Retina (tissue), 1 donor: ENCODE data around the gene SGMS1.
"Not testable (repeated sequence)": the region's sequence is repeated elsewhere in the genome, so short reads cannot be mapped to it uniquely, and the experiment has no call there.

Experiments
- DNase-seq: peaks from one replicate; pipeline ENCODE4 v3.0.0-alpha.2; 2016

SGMS1 gene

DNA sequence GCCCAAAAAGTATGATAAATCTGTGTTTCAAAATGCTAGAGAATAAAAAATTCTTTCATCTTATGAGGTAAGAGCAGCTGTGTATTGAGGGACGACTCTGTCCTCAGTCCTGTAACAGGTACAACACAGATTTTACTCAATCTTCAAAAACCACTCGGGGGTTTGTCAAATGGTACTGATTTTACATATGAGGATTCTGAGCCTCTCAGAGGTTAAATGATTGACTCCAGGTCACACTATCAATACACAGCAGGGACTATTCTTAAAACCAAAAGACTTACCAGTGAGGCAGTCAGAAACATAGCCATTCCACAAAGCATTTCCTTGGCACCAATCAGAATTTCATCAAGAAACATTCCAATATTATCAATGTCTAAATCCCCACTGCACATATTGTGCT, 95.5 kb downstream of the SGMS1 start:
- no peak for DNase-seq

DNA sequence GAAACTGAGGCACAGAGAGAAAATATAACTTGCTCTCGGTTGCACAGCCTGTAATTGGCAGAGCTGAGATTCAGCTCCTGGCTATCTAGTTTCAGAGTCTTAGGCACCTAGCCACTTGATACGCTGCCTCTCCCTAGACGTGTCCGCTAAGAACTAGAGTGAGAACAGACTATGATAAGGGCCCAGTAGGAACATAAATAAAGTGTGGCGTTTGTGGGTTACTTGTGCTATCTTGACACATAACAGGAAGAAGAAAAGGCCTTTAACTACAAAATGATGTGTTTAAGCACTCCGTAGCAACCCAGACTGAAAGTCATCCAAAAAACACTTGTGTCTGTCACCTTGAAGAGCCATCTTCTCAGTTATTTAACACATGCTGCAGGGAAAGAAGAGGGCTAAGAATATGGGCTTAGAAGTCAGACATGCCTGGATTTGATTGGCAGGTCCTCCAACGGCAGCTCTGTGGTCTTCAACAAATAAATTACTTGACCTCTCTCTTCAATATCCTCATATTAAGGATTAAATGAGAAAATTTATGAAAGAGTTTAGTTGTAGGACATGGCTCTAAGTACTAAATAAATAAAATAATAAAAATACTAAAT, 96.2 kb downstream of the SGMS1 start:
- no peak for DNase-seq

DNA sequence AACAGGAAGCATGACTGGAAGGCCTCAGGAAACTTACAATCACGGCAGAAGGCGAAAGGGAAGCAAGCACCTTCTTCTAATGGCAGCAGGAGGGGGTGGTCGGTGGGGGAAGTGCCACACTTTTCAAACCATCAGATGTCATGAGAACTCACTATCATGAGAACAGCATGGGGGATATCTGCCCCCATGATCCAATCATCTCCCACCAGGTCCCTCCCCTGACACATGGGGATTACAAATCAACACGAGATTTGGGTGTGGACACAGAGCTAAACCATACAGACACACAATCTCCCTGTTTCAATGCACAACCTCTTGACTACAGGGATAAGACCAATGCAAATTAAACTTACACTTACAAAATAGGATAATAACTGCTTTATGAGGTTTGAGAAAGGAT, 97.6 kb downstream of the SGMS1 start:
- no peak for DNase-seq

DNA sequence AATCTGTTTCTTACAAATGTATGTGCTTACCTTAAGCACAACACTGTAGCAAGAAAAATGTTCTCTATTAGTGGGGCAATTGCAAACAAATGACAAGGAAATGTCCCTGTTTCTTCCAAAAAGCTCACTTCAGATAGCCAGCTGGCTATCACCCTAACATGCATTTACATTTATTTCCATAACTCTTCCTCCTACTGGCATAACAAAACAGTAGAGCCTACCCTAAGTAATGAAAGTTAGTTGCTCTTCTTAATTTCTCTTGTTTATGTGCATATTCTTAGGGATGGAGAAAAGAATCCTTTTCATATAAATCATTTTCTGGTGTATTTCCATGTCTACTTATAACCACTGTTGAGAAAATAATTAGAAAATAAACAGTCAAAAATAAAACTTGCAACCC, 100.4 kb downstream of the SGMS1 start:
- DNase-seq, result no peak

DNA sequence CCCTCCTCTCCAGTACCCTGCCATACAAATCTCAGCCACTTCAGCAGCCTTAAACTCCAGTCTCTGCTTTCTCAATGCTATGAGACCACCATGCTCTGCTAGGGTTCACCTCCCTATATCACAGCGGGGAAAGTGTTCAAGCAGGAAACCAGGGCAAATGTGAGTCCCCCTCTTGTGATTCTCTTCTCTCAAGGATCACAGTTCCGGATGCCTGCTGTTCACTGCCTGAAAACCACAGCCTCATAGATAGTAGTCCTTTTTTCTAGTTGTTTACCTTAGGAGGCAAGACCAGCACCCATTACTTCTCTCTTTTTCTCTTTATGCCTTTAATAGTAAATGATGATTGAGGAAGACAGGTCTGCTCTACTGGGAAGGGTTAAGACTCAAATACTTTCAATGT, 100.8 kb downstream of the SGMS1 start:
- no peak for DNase-seq

DNA sequence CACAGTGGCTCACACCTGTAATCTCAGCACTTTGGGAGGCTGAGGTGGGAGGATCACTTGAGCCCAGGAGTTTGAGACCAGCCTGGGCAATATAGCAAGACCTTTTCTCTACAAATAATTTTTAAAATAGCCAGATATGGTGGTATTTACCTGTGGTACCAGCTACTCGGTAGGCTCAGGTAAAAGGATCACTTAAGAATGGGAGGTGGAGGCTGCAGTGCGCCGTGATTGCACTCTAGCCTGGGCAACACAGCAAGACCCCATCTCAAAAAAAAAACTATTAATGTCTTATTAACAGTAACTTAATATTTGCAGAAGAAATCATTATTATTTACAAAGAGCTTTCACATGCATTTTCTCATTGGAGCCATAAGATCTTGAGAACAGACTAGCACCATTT, 103.6 kb downstream of the SGMS1 start:
- DNase-seq, result no peak

DNA sequence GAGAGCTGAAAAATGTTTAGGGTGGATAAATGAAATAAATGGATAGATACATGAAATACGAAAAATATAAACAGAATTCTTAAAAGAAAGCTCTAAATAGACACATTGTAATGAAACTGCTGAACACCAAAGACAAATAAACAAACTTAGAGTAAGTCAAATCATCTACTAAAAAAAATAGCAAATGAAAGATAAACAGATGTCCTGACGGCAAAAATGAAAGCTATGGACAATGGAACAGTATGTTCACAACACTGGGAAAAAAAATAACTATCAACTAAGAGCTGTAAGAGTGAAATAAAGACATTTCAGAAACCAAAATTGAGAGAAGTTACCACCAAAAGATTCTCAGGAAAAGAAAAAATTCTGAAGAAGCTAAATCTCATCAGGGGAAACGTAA, 106.1 kb downstream of the SGMS1 start:
- no peak for DNase-seq

DNA sequence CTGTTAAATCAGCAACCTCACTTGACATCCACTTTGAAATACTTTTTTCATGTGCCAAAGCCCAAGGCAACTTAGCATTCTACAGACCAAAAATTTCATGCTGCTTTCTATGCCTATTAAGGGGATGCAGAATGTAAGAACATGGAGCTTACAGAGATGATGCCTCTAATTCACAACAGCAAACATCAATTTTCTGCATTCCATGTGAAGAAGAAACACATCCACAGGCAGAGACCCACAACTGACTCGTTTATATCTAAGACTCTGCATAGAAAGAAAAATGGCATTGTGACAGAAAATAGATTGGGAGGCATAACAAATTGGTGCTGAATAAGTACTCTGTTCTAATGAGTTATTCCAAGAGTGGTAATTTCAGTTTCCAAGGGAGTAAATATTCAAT, 107.6 kb downstream of the SGMS1 start:
- no peak for DNase-seq

DNA sequence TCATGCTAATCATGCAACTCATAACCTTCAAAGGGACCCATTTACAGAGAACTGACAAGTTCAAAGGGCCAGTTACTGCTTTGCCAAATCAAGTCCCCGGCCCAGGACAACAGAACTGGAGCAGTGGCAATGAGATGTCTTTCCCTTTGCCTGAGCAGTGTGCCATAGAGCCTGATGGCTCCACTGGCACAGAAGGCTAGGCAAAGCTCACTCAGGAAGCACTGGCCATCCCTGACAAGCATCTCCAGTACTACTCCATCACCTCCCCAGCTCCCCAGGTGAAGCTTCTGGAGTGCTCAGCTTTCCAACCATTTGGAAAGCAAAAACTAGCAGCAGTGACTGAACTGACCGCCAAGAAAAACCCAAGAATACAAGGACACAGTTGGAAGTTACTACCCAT, 108.3 kb downstream of the SGMS1 start:
- no peak for DNase-seq

DNA sequence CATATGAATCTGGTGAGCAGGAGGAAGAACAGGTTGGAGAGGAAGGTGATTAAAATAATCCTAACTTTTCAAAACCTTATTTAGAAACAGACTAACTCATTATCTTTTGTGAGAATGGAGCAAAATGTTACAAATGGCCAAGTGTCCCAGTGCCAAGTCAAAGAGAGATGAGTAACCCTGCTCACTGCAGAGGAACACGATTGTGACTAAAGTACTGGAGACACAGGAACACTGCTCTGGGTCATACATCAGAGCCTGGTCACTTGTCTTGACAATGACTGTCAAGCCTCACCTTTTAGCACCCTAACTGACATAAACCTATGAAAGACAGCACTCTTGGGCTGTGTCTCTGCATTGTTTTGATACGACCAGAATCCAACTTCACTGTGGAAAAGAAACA, 108.8 kb downstream of the SGMS1 start:
- no peak for DNase-seq

DNA sequence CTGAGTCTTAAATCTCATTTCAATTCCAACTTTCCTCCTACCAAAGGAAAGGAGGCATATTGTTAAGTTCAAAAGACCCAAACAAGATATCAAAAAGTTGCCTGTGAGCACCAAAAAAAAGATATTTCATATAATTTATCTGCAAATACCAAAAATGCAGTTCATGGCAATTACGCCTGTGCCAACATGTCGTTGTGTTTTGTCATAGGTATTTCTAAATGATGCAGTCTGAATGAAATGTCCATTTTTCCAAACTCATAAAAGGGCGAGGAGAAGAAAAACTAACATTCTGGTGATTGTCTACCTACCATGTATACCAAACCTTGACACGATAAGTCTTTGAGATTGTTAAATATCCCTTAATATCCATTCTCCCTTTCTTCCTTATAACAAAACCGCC, 109.8 kb downstream of the SGMS1 start:
- no peak for DNase-seq

DNA sequence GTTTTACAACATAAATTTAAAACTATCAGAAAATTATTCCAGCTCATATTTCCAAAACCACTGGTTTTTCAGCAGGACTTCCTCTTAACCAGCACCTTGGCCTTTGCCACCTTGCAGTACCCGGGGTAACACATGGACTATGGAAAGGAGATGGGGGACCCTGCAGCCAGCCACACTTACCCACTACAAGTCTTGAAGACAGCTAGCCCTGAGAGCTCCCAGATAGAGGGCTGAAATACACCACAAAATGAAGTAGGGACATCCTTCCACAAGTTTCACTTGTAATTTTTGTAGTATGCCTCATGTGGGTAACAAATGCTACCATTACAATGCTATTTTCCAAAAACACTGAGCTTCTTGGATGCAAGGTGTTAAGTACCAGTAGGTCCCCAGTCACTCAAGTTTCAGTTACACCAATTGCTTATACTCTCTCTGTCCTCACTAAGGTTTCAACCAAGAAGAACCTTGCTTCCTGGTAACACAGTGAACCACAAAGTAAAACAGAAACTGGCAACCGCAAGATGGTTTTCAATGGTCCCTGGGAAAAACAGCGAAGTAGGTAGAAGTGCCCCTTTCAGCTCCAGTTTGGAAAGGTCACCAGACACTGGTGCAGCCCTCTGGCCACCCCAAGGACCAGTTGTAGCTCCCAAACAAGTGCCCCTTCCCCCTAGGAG, 110.9 kb downstream of the SGMS1 start:
- DNase-seq, result no peak

DNA sequence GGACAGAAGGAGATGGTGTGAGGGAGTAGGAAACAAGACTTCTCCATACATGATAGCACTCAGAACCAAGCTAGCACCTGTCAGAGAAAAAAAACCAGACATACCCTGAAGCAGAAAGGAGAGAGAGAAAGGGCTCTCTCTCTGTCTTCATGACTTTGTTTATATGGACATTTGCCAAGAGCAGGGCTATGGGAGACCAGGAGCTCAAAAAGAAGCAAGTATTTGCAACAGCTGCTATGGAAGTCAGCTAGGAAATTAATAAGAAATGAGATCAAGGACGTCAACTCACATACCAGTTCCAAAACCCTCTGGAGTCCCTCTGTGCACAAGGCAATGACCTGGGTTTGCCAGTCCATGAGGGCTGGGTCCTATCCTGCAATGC, 111.6 kb downstream of the SGMS1 start:
- DNase-seq, result no peak

DNA sequence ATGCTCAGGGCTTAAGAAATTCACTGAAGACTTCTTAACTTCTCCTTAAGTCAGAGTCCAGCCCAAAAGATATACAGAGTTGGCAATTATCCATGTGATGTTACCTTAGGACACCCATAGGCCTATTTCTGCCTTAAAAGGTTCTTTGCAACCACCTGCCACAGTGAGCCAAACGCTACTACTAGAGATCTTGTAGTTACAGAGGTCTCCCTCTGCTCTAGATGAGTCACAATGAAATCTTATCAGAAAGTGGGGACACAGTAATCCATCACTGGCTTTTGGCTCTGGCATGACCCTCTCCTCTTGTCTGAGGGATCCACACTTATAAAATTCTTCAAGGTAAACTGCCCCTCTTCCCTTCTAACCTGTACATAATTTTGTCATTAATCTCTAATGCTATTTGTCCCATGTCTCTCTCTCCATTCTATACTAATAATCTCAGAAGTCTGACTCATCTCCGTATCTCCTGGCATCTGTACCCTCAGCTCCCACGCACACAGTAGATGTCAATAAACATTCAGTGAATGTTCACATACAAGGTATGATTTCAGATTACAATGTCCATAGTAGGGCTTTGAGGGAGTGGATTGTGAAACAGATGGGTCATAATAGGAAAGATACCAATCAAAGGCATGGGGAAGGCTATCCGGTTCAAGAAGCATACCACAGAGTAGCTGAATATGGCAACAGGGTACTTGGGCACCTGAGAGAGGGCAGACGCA, 112.1 kb downstream of the SGMS1 start:
- no peak for DNase-seq

DNA sequence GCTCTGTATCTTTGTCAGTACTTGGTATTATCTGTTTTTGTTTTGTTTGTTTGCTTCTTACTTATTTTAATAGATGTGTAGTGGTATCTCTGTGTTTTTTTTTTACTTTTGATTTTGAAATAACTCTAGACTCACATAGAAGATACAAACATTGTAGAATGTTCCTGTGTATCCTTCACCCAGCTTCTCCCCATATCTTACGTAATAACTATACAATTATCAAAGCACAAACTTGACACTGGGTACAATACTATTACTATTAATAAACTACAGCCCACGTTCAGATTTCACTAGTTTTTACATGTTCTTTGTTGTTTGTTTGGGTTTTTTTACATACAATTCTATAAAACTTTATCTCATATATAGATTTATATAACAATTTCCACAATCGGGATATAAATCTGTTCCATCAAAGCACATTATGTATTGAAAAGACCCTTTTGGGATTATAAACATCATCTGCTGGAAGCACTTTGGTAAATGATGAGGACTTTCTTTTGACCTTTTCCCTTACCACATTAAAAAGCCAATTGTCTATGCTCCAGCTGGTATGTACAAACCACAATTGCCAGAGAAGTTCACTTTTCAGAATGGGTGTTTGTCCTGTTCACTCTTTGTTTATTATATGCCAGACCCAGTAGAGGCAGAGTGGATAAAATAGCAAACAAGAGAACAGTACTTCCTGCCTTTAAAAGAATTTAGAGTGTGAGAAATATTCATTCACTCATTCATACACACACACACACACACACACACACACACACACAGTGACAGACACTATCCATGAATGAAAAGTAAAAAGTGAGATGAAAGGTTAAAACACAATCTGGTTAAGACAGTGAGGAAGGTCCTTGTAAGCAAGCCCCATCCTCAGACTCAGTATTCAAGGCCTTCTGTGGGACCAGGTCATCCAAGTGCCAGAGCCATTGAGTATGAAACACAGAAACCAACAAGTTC, 113.0 kb downstream of the SGMS1 start:
- no peak for DNase-seq

DNA sequence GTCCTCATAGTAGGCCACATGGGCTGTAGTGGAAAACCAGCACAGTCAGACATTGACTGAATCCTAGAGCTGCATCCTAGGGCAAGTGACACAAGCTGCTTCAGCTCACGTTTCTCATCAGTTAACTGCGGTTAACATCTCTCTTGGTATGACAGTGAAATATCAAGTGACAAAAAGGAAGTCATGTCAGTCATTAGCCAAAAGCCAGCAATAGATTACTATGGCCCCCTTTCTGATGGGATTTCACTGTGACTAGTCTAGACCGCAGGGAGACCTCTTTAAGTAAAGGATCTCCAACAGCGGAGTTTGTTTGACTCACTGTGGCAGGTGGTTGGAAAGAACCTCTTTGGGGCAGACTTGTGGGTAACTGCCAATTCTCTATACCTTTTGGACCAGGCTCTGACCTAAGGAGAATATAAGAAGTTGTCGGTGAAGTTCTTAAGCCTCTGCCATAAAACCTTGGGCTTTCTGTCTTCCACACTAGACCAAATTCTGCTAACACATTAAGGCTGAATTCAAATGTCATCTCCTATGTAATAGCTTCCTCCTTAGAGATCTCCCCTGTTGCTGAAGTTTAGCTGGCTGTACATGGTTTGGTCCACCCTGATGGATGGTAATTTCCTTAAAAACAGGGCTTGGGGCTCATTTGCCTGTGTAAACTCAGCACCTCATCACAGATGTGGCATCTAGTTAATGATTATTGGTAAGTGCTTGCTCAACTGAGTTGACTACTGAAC, 115.3 kb downstream of the SGMS1 start:
- DNase-seq, result no peak

DNA sequence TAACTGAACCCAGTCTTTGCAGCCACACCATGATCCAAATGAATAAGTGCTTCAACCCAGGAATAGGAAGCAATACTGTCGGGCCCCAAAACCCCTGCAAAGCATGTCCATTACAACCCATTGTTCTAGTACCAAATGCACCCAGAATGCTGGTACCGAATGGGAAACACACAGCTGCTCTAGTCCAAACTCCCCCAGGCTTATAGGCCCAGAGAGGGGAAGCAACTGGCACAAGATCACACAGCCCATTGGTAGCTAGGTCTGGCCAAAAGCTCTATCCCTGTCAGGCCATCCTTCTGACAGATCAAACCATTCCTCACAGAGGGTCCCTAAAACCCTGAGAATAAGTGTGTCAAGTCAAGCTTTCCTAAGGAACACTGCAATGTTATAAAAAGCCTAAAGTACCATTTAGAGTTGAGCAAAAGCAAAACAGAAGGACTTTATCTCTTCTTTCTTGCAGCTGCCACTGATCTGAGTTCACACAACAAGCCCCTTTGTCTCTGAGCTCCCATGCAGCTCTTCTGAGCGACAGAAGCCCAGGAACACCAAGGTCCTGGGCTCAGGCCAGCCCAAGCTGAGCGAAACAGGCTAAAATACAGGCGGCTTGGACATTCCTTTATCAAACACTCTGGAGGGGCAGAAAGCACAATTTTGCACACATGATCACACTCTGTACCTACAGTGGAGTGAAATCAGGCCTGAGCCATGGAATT, 116.7 kb downstream of the SGMS1 start:
- DNase-seq, result peak; percentile 9

DNA sequence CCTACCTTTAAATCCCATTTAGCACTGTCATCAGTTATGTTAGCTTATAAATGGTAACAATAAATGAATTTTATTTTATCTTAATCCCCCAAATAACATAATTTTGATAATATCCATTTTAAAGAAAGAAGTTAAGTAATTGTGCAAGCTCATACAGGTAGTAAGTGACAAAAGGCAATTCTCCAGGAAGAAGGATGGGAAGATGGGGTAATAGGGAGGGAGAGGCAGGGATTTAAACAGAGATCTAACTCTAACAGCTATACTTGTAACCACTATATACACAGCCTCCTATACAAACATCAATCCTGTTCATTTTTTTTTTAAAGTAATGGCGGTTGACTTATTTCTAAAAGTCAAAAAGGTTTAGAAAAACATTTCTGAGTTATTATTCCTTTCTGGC, 119.4 kb downstream of the SGMS1 start:
- no peak for DNase-seq

DNA sequence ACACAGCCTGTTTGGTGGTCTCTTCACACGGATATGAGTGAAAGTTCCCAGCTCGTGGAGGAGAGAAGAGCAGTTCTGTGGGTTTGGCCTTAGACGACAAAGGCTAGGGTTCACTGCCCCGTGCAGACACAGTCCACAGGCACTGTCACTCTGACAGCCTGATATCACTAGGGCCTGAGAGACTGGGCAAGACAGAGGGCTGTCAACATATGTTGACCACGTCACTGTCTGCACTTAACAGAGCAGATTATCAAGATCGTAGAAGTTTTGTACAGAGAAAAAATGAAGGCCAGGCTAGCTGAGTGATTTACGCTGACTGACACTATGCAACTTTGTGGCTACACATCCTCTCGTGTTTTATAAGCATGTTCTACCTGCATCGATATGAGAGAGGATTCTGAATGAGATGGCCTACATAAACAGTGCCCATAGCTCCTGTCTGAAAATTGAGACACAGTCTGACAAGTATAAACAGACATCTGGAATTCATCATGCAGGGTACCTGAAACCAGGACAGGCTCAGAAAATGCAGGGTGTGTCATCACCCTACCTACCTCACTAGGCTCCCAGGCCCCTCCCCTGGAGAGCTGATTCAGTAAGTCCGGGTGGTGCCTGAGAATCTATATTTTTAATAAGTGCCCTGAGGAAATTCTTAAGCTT, 120.0 kb downstream of the SGMS1 start:
- no peak for DNase-seq

DNA sequence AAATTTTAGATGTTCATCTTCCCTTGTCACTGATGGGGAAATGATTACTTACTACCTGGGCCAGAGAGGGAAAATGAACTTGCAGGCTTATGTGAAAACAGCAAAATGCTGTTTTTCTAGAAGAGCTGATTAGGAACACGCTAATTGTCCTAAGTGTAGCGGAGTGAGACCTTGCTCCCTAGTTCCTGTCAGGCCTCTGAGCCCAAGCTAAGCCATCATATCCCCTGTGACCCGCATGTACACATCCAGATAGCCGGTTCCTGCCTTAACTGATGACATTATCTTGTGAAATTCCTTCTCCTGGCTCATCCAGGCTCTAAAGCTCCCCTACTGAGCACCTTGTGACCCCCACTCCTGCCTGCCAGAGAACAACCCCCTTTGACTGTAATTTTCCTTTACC, 120.6 kb downstream of the SGMS1 start:
- not testable (repeated sequence) for DNase-seq

DNA sequence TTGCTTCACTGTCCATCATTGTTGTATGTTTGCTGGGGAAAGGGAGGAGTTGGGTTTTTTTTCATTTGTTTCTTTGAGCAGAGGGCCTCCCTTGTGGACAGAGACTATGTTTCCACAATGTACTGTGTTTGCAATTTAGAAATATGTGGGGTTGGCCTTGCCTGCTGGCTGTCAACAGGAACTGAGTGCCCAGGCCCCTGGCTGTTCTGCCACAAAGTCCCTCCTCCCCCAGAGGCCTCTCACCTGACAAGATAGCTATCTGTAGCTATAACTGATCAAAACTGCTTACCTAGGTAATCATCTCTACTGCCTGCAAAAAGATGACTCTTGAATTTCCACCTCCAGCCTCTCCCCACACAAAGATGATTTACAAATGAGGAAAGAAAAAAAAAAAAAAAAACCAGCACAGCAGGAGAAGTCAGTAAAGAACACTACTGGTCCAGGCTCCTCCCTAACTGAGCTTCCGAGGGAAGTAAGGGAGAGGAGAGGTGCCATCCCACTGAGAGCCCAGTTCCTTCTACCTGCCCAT, 121.8 kb downstream of the SGMS1 start:
- no peak for DNase-seq
